Naive B cell (primary cell): ENCODE data around the gene NRG2. TPM values are rescaled to one million over a fixed set of nuclear protein-coding genes. Genes with fewer than 3 reads are reported as not detected.

ENCODE experiments used
- ATAC-seq, 2 donors: fragments of 150-1000 bp; cut with Tn5 transposase; 2 replicates each; pipeline ENCODE4 v1.10.0; 2021; ENCODE audit warnings: low read depth in 2 of 2, mild to moderate bottlenecking in 2 of 2, moderate library complexity in 2 of 2
- DNase-seq: peaks from one replicate; pipeline ENCODE4 v3.0.0; 2022
- H3K27ac Mint-ChIP-seq, 6 donors: one replicate each; pipeline ENCODE4 v1.8.0; 2020 to 2022; ENCODE audit warnings: mild to moderate bottlenecking in 6 of 6, mixed read lengths in 6 of 6, moderate library complexity in 5 of 6, inconsistent platforms in 2 of 6
- H3K27me3 Mint-ChIP-seq, 3 donors: one replicate each; pipeline ENCODE4 v1.8.0; 2021 to 2022; ENCODE audit warnings: mixed read lengths in 3 of 3, mild to moderate bottlenecking in 1 of 3
- H3K36me3 Mint-ChIP-seq, 2 donors: one replicate each; pipeline ENCODE4 v1.8.0; 2020 to 2022; ENCODE audit warnings: mixed read lengths in 2 of 2, inconsistent platforms in 1 of 2, mild to moderate bottlenecking in 1 of 2
- H3K4me1 Mint-ChIP-seq, 3 donors: one replicate each; pipeline ENCODE4 v1.8.0; 2020 to 2022; ENCODE audit warnings: mixed read lengths in 3 of 3, inconsistent platforms in 1 of 3, mild to moderate bottlenecking in 1 of 3, moderate library complexity in 1 of 3
- H3K4me3 Mint-ChIP-seq, 8 donors: one replicate each; pipeline ENCODE4 v1.8.0; 2020 to 2022; ENCODE audit warnings: mild to moderate bottlenecking in 8 of 8, mixed read lengths in 8 of 8, moderate library complexity in 8 of 8, inconsistent platforms in 2 of 8
- H3K9me3 Mint-ChIP-seq, 7 donors: one replicate each; pipeline ENCODE4 v1.8.0; 2020 to 2022; ENCODE audit warnings: mixed read lengths in 7 of 7, mild to moderate bottlenecking in 5 of 7, inconsistent platforms in 2 of 7, moderate library complexity in 1 of 7
- polyA plus RNA-seq, 6 donors: library from polyadenylated mRNA; unstranded; fragments of 300-500 nt; fragmentation: Illumina TruSeq; gene quantifications; one replicate each; pipeline ENCODE4 v1.2.3, GENCODE V29; 2021; ENCODE audit warnings: low read depth in 6 of 6

The NRG2 gene
- polyA plus RNA-seq, 6 donors from 2014 or later: 0.15 to 0.21 TPM; not detected in 4

GRCh38 chr5:139851558-139851957 lies 191.5 kb downstream of the NRG2 start:
- ATAC-seq: no peak
- H3K4me3 Mint-ChIP-seq: peak overlapping the region in 1 of 8 donors; percentile 86
- H3K27me3 Mint-ChIP-seq: peaks cover 0 to 7% (median 0%) of the 10 kb centered on the region in 3 donors
- no peaks in the 10 kb centered on the region for H3K36me3 Mint-ChIP-seq
- H3K27ac Mint-ChIP-seq: peak overlapping the region in 1 of 6 donors; percentile 28
- no peak for DNase-seq
- peaks cover 6 to 18% (median 13%) of the 10 kb centered on the region in 3 donors for H3K4me1 Mint-ChIP-seq
- no peaks in the 10 kb centered on the region for H3K9me3 Mint-ChIP-seq

DNA sequence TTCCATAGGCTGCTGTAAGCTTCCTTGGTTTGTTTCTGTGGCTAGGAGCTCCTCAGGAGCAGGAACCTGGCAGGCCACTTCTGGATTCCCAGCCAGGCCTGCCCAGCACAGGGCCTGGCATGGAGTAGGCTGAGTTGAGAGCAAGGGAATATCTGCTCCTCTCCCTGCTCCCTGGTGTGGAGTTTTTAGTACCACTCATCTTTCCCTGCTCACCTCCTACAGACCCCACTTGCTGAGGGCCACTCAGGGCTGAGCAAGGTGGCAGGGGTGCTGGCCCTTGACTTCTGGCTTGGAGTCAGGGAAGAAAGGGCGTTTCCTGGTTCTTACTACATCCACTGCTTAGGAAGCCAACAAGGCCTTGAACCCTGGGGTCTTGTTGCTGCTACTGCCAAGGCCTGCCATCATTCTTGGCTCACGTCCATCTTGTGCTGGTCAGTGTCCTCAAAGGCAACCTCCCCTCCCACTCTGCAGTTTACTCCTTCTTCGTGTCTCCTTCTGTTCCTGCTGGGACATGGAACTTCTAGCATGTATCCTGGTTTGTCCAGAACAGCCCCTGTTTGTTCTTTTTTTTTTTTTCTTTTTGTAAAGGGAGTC lies 192.6 kb downstream of the NRG2 start:
- Mint-ChIP-seq H3K9me3 (no peaks in the 10 kb centered on the region), H3K36me3 (no peaks in the 10 kb centered on the region), H3K27me3 (peaks cover 4 to 16% (median 4%) of the 10 kb centered on the region in 3 donors), H3K4me3 (peak overlapping the region in 4 of 8 donors; percentile 37 to 89 (median 86)), H3K4me1 (peaks cover 6 to 18% (median 13%) of the 10 kb centered on the region in 3 donors), H3K27ac (peak overlapping the region in 1 of 6 donors; percentile 75)
- no peak for ATAC-seq
- no peak for DNase-seq

- peak overlapping the region; percentile 37 to 89 (median 78) for H3K4me3 Mint-ChIP-seq
- H3K27ac Mint-ChIP-seq: peak overlapping the region in 4 of 6 donors; percentile 61 to 88 (median 78)
- no peak for ATAC-seq
- peaks cover 6 to 18% (median 13%) of the 10 kb centered on the region in 3 donors for H3K4me1 Mint-ChIP-seq
- H3K9me3 Mint-ChIP-seq: no peaks in the 10 kb centered on the region
- peaks cover 8 to 16% (median 10%) of the 10 kb centered on the region in 3 donors for H3K27me3 Mint-ChIP-seq
- DNase-seq: no peak
- no peaks in the 10 kb centered on the region for H3K36me3 Mint-ChIP-seq
Measured at GRCh38 chr5:139849942-139850341, 193.2 kb downstream of the NRG2 start.

GRCh38 chr5:139849501-139849900 lies 193.6 kb downstream of the NRG2 start:
- H3K4me3 Mint-ChIP-seq: peak overlapping the region; percentile 59 to 91 (median 83)
- ATAC-seq (no peak), DNase-seq (no peak)
- no peaks in the 10 kb centered on the region for H3K36me3 Mint-ChIP-seq
- peak overlapping the region in 4 of 6 donors; percentile 15 to 88 (median 78) for H3K27ac Mint-ChIP-seq
- no peaks in the 10 kb centered on the region for H3K9me3 Mint-ChIP-seq
- H3K27me3 Mint-ChIP-seq: peaks cover 10 to 19% (median 14%) of the 10 kb centered on the region in 3 donors
- peaks cover 9 to 23% (median 15%) of the 10 kb centered on the region in 3 donors for H3K4me1 Mint-ChIP-seq

DNA sequence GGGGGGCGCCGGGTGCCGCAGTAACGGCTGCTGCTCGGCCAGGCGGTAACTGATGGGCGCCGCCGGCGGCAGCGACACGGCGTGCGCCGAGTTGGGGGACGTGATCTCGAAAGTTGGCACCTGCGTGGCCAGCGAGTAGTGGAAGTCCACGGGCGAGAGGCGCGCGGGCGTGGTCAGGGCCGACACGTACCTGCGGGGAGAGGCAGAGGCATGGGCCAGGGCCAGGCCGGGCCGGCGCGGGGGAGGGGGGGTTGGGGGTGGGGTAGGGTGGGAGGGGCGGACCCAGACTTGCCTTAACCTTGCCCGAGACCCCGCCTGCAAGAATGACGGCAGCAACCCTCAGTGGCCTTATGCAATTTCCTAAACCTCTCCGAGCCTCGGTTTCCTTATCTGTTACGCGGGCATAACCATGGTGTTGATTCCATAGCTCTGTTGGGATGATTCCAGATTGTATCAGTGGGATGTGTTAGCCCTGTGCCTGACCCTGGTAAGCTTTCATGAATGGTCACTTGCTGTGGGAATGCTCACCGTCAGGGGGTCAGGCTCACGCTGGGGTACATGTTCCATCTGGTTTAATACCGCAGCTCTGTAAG lies 194.5 kb downstream of the NRG2 start:
- no peaks in the 10 kb centered on the region for H3K9me3 Mint-ChIP-seq
- ATAC-seq (peak; percentile 9 to 11), DNase-seq (no peak)
- peaks cover 11 to 24% (median 17%) of the 10 kb centered on the region in 3 donors for H3K4me1 Mint-ChIP-seq
- no peaks in the 10 kb centered on the region for H3K36me3 Mint-ChIP-seq
- H3K27me3 Mint-ChIP-seq: peaks cover 12 to 23% (median 17%) of the 10 kb centered on the region in 3 donors
- H3K4me3 Mint-ChIP-seq: peak overlapping the region; percentile 59 to 91 (median 86)
- peak overlapping the region in 4 of 6 donors; percentile 31 to 90 (median 52) for H3K27ac Mint-ChIP-seq

DNA sequence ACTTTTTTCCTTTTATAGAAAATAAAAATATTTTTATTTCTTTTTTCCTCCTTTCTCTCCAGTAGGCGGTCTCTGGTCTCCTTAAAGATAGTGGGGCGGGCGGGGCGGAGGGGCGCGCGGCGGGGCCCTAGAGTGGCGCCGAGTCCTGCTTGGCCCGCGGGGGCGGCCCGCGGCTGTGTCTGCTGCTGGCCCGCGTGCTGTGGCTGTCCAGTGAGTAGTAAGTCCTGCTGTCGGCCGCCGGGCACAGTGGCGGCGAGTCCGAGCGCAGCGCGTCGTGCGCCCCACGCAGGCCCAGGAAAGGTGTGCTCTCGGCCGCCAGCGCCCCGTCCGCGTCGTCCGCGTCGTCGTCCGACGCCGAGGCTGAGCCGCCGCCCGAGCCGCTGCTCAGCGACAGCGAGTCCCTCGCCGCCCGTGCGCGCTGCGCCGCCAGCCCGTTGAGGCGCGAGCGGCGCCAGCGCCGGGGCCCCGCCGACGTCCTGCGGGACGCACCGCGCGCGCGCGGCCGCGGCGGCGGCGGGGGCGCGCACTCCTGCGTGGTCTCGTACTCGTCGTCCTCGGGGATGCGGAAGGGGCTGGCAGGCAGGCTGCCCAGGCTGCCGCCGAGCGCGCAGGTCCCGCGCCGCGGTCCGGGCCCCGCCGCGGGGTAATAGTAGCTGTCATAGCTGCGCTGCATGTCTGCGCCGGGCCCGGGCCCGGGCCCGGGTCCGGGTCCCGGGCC lies 195.2 kb downstream of the NRG2 start:
- ATAC-seq: peak; percentile 87
- Mint-ChIP-seq H3K27ac (peak overlapping the region in 1 of 6 donors; percentile 71), H3K9me3 (no peaks in the 10 kb centered on the region), H3K36me3 (no peaks in the 10 kb centered on the region), H3K4me1 (peaks cover 11 to 24% (median 17%) of the 10 kb centered on the region in 3 donors), H3K4me3 (peak overlapping the region; percentile 57 to 86 (median 67)), H3K27me3 (peaks cover 13 to 24% (median 24%) of the 10 kb centered on the region in 3 donors)
- DNase-seq: peak; percentile 83

GRCh38 chr5:139847091-139847490 lies 196.0 kb downstream of the NRG2 start:
- Mint-ChIP-seq H3K27ac (peak overlapping the region in 2 of 6 donors; percentile 34 to 52), H3K27me3 (peaks cover 17 to 32% (median 29%) of the 10 kb centered on the region in 3 donors), H3K4me3 (peak overlapping the region; percentile 53 to 83 (median 66)), H3K4me1 (peaks cover 11 to 24% (median 17%) of the 10 kb centered on the region in 3 donors), H3K9me3 (no peaks in the 10 kb centered on the region), H3K36me3 (no peaks in the 10 kb centered on the region)
- DNase-seq (no peak), ATAC-seq (no peak)

DNA sequence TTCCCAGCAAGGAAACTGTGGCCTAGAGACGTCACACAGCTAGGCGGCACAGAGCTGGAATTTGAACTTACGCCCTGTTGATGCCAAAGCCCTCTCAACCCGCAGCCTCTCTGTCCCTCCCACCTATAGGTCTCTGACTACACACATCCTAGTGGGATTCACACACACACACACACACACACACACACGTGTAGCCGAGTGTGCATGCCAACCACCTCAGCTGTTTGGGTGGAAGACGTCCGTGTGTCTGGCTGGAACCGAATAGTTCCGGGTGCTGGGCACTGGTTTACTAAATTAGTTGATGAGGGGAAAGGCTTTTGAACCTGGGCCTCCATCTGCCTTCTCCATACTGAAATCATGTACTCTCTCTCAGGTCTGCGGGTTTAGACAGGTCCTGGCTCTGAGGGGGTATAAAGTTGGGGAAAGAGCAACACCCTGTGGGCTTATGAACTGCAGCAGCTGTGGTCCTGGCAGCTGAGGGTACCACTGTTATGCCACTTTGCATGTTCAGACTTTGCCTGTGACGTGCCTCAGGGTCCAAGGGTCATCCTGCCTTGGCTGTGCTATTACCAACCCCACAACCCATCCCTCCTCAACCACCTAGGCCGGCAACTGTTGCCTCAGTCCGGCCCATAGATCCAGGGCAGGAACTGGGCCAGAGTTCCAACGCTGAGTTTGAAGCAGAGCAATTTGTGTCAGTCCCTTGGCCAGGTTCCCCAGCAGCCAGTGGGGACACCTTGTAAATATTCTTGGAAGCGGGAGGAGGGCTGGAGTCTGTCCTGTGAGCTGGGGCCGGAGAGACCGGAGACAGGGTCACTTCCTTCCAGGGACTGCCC lies 197.0 kb downstream of the NRG2 start:
- ATAC-seq: no peak
- Mint-ChIP-seq H3K27ac (peak overlapping the region in 1 of 6 donors; percentile 44), H3K4me1 (peaks cover 11 to 24% (median 17%) of the 10 kb centered on the region in 3 donors), H3K27me3 (peaks cover 17 to 43% (median 29%) of the 10 kb centered on the region in 3 donors), H3K4me3 (peak overlapping the region in 3 of 8 donors; percentile 29 to 35 (median 33)), H3K36me3 (no peaks in the 10 kb centered on the region), H3K9me3 (no peaks in the 10 kb centered on the region)
- no peak for DNase-seq

GRCh38 chr5:139844472-139845145 lies 198.5 kb downstream of the NRG2 start:
- no peaks in the 10 kb centered on the region for H3K36me3 Mint-ChIP-seq
- peak overlapping the region in 3 of 8 donors; percentile 38 to 63 (median 49) for H3K4me3 Mint-ChIP-seq
- peak overlapping the region in 1 of 6 donors; percentile 22 for H3K27ac Mint-ChIP-seq
- ATAC-seq (peak; percentile 32 to 39), DNase-seq (peak; percentile 71)
- no peaks in the 10 kb centered on the region for H3K9me3 Mint-ChIP-seq
- H3K4me1 Mint-ChIP-seq: peaks cover 8 to 21% (median 12%) of the 10 kb centered on the region in 3 donors
- H3K27me3 Mint-ChIP-seq: peaks cover 18 to 45% (median 30%) of the 10 kb centered on the region in 3 donors

- Mint-ChIP-seq H3K9me3 (no peaks in the 10 kb centered on the region), H3K27ac (no peak overlapping the region), H3K27me3 (peaks cover 24 to 50% (median 34%) of the 10 kb centered on the region in 3 donors), H3K4me1 (peaks cover 5 to 18% (median 8%) of the 10 kb centered on the region in 3 donors), H3K36me3 (no peaks in the 10 kb centered on the region), H3K4me3 (no peak overlapping the region)
- ATAC-seq (no peak), DNase-seq (no peak)
Measured at GRCh38 chr5:139843991-139844390, 199.1 kb downstream of the NRG2 start.

GRCh38 chr5:139842321-139842720 lies 200.8 kb downstream of the NRG2 start:
- peaks cover 24 to 56% (median 34%) of the 10 kb centered on the region in 3 donors for H3K27me3 Mint-ChIP-seq

GRCh38 chr5:139841549-139841948 lies 201.6 kb downstream of the NRG2 start:
- Mint-ChIP-seq H3K27me3 (peaks cover 24 to 62% (median 37%) of the 10 kb centered on the region in 3 donors), H3K9me3 (no peaks in the 10 kb centered on the region), H3K4me1 (peaks cover 4 to 6% (median 5%) of the 10 kb centered on the region in 3 donors), H3K4me3 (no peak overlapping the region), H3K36me3 (peaks cover 0 to 2% of the 10 kb centered on the region in 2 donors), H3K27ac (no peak overlapping the region)
- no peak for ATAC-seq
- no peak for DNase-seq

More at GRCh38 chr5:139842321-139842720, 200.8 kb downstream of the NRG2 start:
- Mint-ChIP-seq H3K4me3 (peak overlapping the region in 1 of 8 donors; percentile 37), H3K9me3 (no peaks in the 10 kb centered on the region), H3K4me1 (peaks cover 5 to 12% (median 6%) of the 10 kb centered on the region in 3 donors), H3K36me3 (no peaks in the 10 kb centered on the region), H3K27ac (peak overlapping the region in 1 of 6 donors; percentile 38)
- DNase-seq (no peak), ATAC-seq (no peak)
